Measurements from ENCODE around the gene IFI6. TPM values are rescaled to one million over a fixed set of nuclear protein-coding genes. Genes with fewer than 3 reads are reported as not detected.

Gene IFI6
- total and polyA plus RNA-seq, 10 donors = 41.6 to 85.8 (median 62.7) TPM

GRCh38 chr1:27618341-27619082 lies 53.5 kb downstream of the IFI6 start:
- H3K36me3 ChIP-seq = peaks cover 0 to 98% (median 35%) of the 10 kb centered on the region in 6 donors
- H3K4me3 ChIP-seq = peak overlapping the region in 1 of 8 donors; percentile 13
- H3K9me3 ChIP-seq = no peaks in the 10 kb centered on the region
- H3K4me1 ChIP-seq = peaks cover 33 to 100% (median 95%) of the 10 kb centered on the region in 6 donors
- TF ChIP-seq POLR2A (IDR thresholded peaks at IDR 0.05) = no peak
- TF ChIP-seq CTCF (IDR thresholded peaks at IDR 0.05 in 8 of 11, conservative IDR thresholded peaks at IDR 0.05 in 3 of 11) = no peak
- peak; percentile 13 to 53 (median 43) for TF ChIP-seq POLR2AphosphoS5 (IDR thresholded peaks at IDR 0.05)
- DNase-seq = no peak
- 25 to 42% (median 30%) methylated on average over 14 of the region's 14 CpGs for WGBS, 5 donors
- intact Hi-C loops (cut with DNase I; ENCODE audit: low total_unique reads) = no loop called here
- H3K27me3 ChIP-seq (replicated peaks in 1 of 7) = no peaks in the 10 kb centered on the region
- peak overlapping the region in 7 of 8 donors; percentile 26 to 98 (median 72) for H3K27ac ChIP-seq

GRCh38 chr1:27617420-27617819 lies 54.6 kb downstream of the IFI6 start:
- peaks cover 0 to 98% (median 45%) of the 10 kb centered on the region in 6 donors for H3K36me3 ChIP-seq
- no peaks in the 10 kb centered on the region for H3K27me3 ChIP-seq (replicated peaks in 1 of 7)
- peaks cover 33 to 99% (median 86%) of the 10 kb centered on the region in 6 donors for H3K4me1 ChIP-seq
- H3K27ac ChIP-seq = peak overlapping the region; percentile 26 to 98 (median 66)
- no peak for DNase-seq
- H3K9me3 ChIP-seq = no peaks in the 10 kb centered on the region
- intact Hi-C loops (cut with DNase I; ENCODE audit: low total_unique reads) = no loop called here
- WGBS, 5 donors = 87 to 98% (median 90%) methylated on average over 2 of the region's 2 CpGs
- no peak for TF ChIP-seq CTCF (IDR thresholded peaks at IDR 0.05 in 8 of 11, conservative IDR thresholded peaks at IDR 0.05 in 3 of 11)
- TF ChIP-seq POLR2A (IDR thresholded peaks at IDR 0.05) = no peak
- no peak for TF ChIP-seq POLR2AphosphoS5 (IDR thresholded peaks at IDR 0.05)
- no peak overlapping the region for H3K4me3 ChIP-seq

GRCh38 chr1:27616441-27616840 lies 55.6 kb downstream of the IFI6 start:
- Histone ChIP-seq H3K36me3 (peaks cover 0 to 100% (median 51%) of the 10 kb centered on the region in 6 donors), H3K4me3 (no peak overlapping the region), H3K27ac (peak overlapping the region in 5 of 8 donors; percentile 20 to 98 (median 78)), H3K9me3 (no peaks in the 10 kb centered on the region), H3K27me3 (replicated peaks in 1 of 7) (no peaks in the 10 kb centered on the region), H3K4me1 (peaks cover 33 to 99% (median 76%) of the 10 kb centered on the region in 6 donors)
- intact Hi-C loops (cut with DNase I; ENCODE audit: low total_unique reads) = no loop called here
- 86 to 98% (median 94%) methylated on average over 2 of the region's 2 CpGs for WGBS, 5 donors
- no peak for DNase-seq
- TF ChIP-seq POLR2A (IDR thresholded peaks at IDR 0.05) = no peak
- TF ChIP-seq POLR2AphosphoS5 (IDR thresholded peaks at IDR 0.05) = no peak
- no peak for TF ChIP-seq CTCF (IDR thresholded peaks at IDR 0.05 in 8 of 11, conservative IDR thresholded peaks at IDR 0.05 in 3 of 11)

Small RNA genes lying within 50 kb of the gene (small RNA-seq; reads per million reads assigned to genes)
- 0 reads per million in 4 donors for gene AL031729.1
- 0 reads per million in 4 donors for gene RNU6-424P
- gene RNU6-949P = 0 reads per million in 4 donors

Other genes with a start within 250 kb of the IFI6 start
- gene WASF2, start 182.0 kb downstream of the IFI6 start, total RNA-seq = 100 to 1,000 TPM in 4 of 7 donors, 10 to 100 TPM in 3; 92.1 to 196 (median 129) TPM
- gene WASF2, start 182.0 kb downstream of the IFI6 start, polyA plus RNA-seq = 10 to 100 TPM; 17.2 to 36.8 (median 23.5) TPM
- gene AHDC1, start 68.0 kb downstream of the IFI6 start, total RNA-seq = 100 to 1,000 TPM in 1 of 7 donors, 10 to 100 TPM in 6; 35.1 to 104 (median 54.6) TPM
- 10 to 100 TPM in 1 of 3 donors, 1 to 10 TPM in 2; 3.2 to 24.2 (median 4.3) TPM for gene AHDC1, start 68.0 kb downstream of the IFI6 start, polyA plus RNA-seq
- gene FGR, start 37.0 kb downstream of the IFI6 start, total RNA-seq = 100 to 1,000 TPM in 6 of 7 donors, 10 to 100 TPM in 1; 90.5 to 249 (median 134) TPM
- 10 to 100 TPM; 44.7 to 94.2 (median 78.6) TPM for gene FGR, start 37.0 kb downstream of the IFI6 start, polyA plus RNA-seq
- 10 to 100 TPM; 10.1 to 18.2 (median 15.5) TPM for gene FAM76A, start 53.8 kb upstream of the IFI6 start, total RNA-seq
- 1 to 10 TPM; 4.0 to 5.4 (median 4.1) TPM for gene FAM76A, start 53.8 kb upstream of the IFI6 start, polyA plus RNA-seq
- 10 to 100 TPM; 45.4 to 88.1 (median 54.0) TPM for gene STX12, start 101.0 kb upstream of the IFI6 start, total RNA-seq
- 10 to 100 TPM; 17.7 to 33.2 (median 20.2) TPM for gene STX12, start 101.0 kb upstream of the IFI6 start, polyA plus RNA-seq
- gene PPP1R8, start 158.6 kb upstream of the IFI6 start, total RNA-seq = 10 to 100 TPM; 24.7 to 39.1 (median 30.1) TPM
- gene PPP1R8, start 158.6 kb upstream of the IFI6 start, polyA plus RNA-seq = 10 to 100 TPM; 22.5 to 33.8 (median 29.1) TPM
- 100 to 1,000 TPM; 166 to 433 (median 273) TPM for gene THEMIS2, start 200.4 kb upstream of the IFI6 start, total RNA-seq
- 100 to 1,000 TPM in 1 of 3 donors, 10 to 100 TPM in 2; 82.4 to 122 (median 88.8) TPM for gene THEMIS2, start 200.4 kb upstream of the IFI6 start, polyA plus RNA-seq
- 10 to 100 TPM; 32.2 to 49.1 (median 38.1) TPM for gene RPA2, start 242.4 kb upstream of the IFI6 start, total RNA-seq
- 10 to 100 TPM; 47.5 to 61.8 (median 60.9) TPM for gene RPA2, start 242.4 kb upstream of the IFI6 start, polyA plus RNA-seq

All from spleen (tissue), 11 donors.